Prostate gland (tissue), 2 donors: ENCODE data around the gene FAM236B. TPM values are rescaled to one million over a fixed set of nuclear protein-coding genes. Genes with fewer than 3 reads are reported as not detected.
"Not testable (repeated sequence)": the region's sequence is repeated elsewhere in the genome, so short reads cannot be mapped to it uniquely, and the experiment has no call there.

Source experiments
- DNase-seq: peaks from one replicate; pipeline ENCODE4 v3.0.0-alpha.2; 2019; ENCODE audit warnings: low spot score
- H3K27ac ChIP-seq, 2 donors: fragments of 200-600 bp; sonication (generic); 2 replicates each; pipeline ENCODE4 v1.5.1; 2017 to 2019
- H3K27me3 ChIP-seq: fragments of 200-600 bp; sonication (generic); replicated peaks from 2 replicates; pipeline ENCODE4 v1.5.1; 2019; ENCODE audit not compliant: insufficient read depth
- H3K36me3 ChIP-seq, 2 donors: fragments of 200-600 bp; sonication (generic); 1 replicate in 1 of 2; 2 replicates in 1 of 2; pipeline versions ENCODE4 v1.5.1 to v1.8.1; 2017 to 2019
- H3K4me1 ChIP-seq: fragments of 200-600 bp; sonication (generic); replicated peaks from 2 replicates; pipeline ENCODE4 v1.5.1; 2019
- H3K4me3 ChIP-seq, 2 donors: fragments of 200-600 bp; sonication (generic); 2 replicates each; pipeline ENCODE4 v1.5.1; 2017 to 2019
- H3K9me3 ChIP-seq: fragments of 200-600 bp; sonication (generic); 2 replicates; pipeline ENCODE4 v1.5.1; 2017
- WGBS: methylation state at CpG from one replicate; pipeline ENCODE4 v1.1.5; 2018; 5-methylcytosine and 5-hydroxymethylcytosine counted together
- intact Hi-C: fragments of 100-400 bp; cut with DNase I; formaldehyde crosslinking; loops from one replicate; pipeline ENCODE4 v1.14.2; 2022
- total RNA-seq, 2 donors: library from RNA; depleted of rRNA; stranded (reverse); fragments of >200 nt; gene quantifications; one replicate each; pipeline ENCODE4 v1.1.0, GENCODE V29; 2016

The FAM236B gene
- total RNA-seq, result 10 to 100 TPM in 1 of 2 donors, not detected in 1; 81.3 TPM

GRCh38 chrX:72782560-72782959, at the start of gene FAM236B:
TSS of gene FAM236B (minus strand) at chrX:72782660. CDS start at chrX:72782560, 100 bp downstream.
- H3K36me3 ChIP-seq, intact Hi-C loops, H3K4me3 ChIP-seq, H3K9me3 ChIP-seq, H3K4me1 ChIP-seq, H3K27ac ChIP-seq, DNase-seq, H3K27me3 ChIP-seq: not testable (repeated sequence)
- WGBS, result no CpG with 5 or more reads among the region's 15 CpGs

GRCh38 chrX:72830701-72831100, 48.2 kb upstream of the FAM236B start:
- H3K4me1 ChIP-seq, H3K27ac ChIP-seq, intact Hi-C loops, H3K9me3 ChIP-seq, H3K36me3 ChIP-seq, H3K4me3 ChIP-seq, DNase-seq, H3K27me3 ChIP-seq: not testable (repeated sequence)
- WGBS, result no CpG with 5 or more reads among the region's 13 CpGs

GRCh38 chrX:72808110-72808509, 25.6 kb upstream of the FAM236B start, which contains the start of gene FAM236D:
TSS of gene FAM236D (minus strand) at chrX:72808210. CDS start at chrX:72808110, 100 bp downstream.
- H3K27me3 ChIP-seq, H3K4me3 ChIP-seq, H3K9me3 ChIP-seq, intact Hi-C loops, DNase-seq, H3K36me3 ChIP-seq, H3K27ac ChIP-seq, H3K4me1 ChIP-seq: not testable (repeated sequence)
- no CpG with 5 or more reads among the region's 13 CpGs for WGBS

- H3K36me3 ChIP-seq, H3K4me1 ChIP-seq, DNase-seq, intact Hi-C loops, H3K27me3 ChIP-seq, H3K27ac ChIP-seq, H3K9me3 ChIP-seq, H3K4me3 ChIP-seq: not testable (repeated sequence)
- WGBS, result no CpG with 5 or more reads among the region's 3 CpGs
Measured at GRCh38 chrX:72790390-72790789, 7.9 kb upstream of the FAM236B start.

- H3K27ac ChIP-seq, H3K9me3 ChIP-seq, H3K36me3 ChIP-seq, DNase-seq, H3K4me1 ChIP-seq, H3K4me3 ChIP-seq, intact Hi-C loops, H3K27me3 ChIP-seq: not testable (repeated sequence)
- WGBS, result no CpG with 5 or more reads among the region's 1 CpG
Measured at GRCh38 chrX:72788142-72788541, 5.7 kb upstream of the FAM236B start.

GRCh38 chrX:72783964-72784363, 1.5 kb upstream of the FAM236B start:
- H3K4me1 ChIP-seq, H3K27me3 ChIP-seq, H3K27ac ChIP-seq, intact Hi-C loops, DNase-seq, H3K36me3 ChIP-seq, H3K4me3 ChIP-seq, H3K9me3 ChIP-seq: not testable (repeated sequence)
- no CpG with 5 or more reads among the region's 6 CpGs for WGBS

GRCh38 chrX:72783365-72783936, 991 bp upstream of the FAM236B start:
- H3K4me3 ChIP-seq, H3K27me3 ChIP-seq, H3K4me1 ChIP-seq, DNase-seq, H3K27ac ChIP-seq, intact Hi-C loops, H3K9me3 ChIP-seq, H3K36me3 ChIP-seq: not testable (repeated sequence)
- no CpG with 5 or more reads among the region's 8 CpGs for WGBS

- DNase-seq, intact Hi-C loops, H3K4me3 ChIP-seq, H3K27ac ChIP-seq, H3K27me3 ChIP-seq, H3K36me3 ChIP-seq, H3K9me3 ChIP-seq, H3K4me1 ChIP-seq: not testable (repeated sequence)
- WGBS, result no CpG with 5 or more reads among the region's 6 CpGs
Measured at GRCh38 chrX:72778146-72778545, 4.3 kb downstream of the FAM236B start.

GRCh38 chrX:72777467-72777790, 5.0 kb downstream of the FAM236B start:
- DNase-seq, H3K9me3 ChIP-seq, H3K27me3 ChIP-seq, H3K36me3 ChIP-seq, H3K27ac ChIP-seq, H3K4me1 ChIP-seq, intact Hi-C loops, H3K4me3 ChIP-seq: not testable (repeated sequence)
- WGBS, result no CpG with 5 or more reads among the region's 15 CpGs

- H3K9me3 ChIP-seq, intact Hi-C loops, DNase-seq, H3K27ac ChIP-seq, H3K27me3 ChIP-seq, H3K4me1 ChIP-seq, H3K4me3 ChIP-seq, H3K36me3 ChIP-seq: not testable (repeated sequence)
- no CpG with 5 or more reads among the region's 44 CpGs for WGBS
Measured at GRCh38 chrX:72776653-72777466, 5.6 kb downstream of the FAM236B start, which contains the start of gene DMRTC1B. TSS of gene DMRTC1B (plus strand) at chrX:72776890. CDS start at chrX:72845136, 68,246 bp downstream.

- H3K4me1 ChIP-seq, intact Hi-C loops, H3K4me3 ChIP-seq, H3K27me3 ChIP-seq, H3K9me3 ChIP-seq, DNase-seq, H3K36me3 ChIP-seq, H3K27ac ChIP-seq: not testable (repeated sequence)
- no CpG with 5 or more reads among the region's 9 CpGs for WGBS
Measured at GRCh38 chrX:72760454-72760853, 22.0 kb downstream of the FAM236B start.

- H3K9me3 ChIP-seq, intact Hi-C loops, H3K36me3 ChIP-seq, H3K4me3 ChIP-seq, DNase-seq, H3K4me1 ChIP-seq, H3K27me3 ChIP-seq, H3K27ac ChIP-seq: not testable (repeated sequence)
- no CpG with 5 or more reads among the region's 3 CpGs for WGBS
Measured at GRCh38 chrX:72748545-72748944, 33.9 kb downstream of the FAM236B start.

GRCh38 chrX:72745546-72745945, 36.9 kb downstream of the FAM236B start:
- H3K9me3 ChIP-seq, H3K4me1 ChIP-seq, H3K36me3 ChIP-seq, H3K4me3 ChIP-seq, intact Hi-C loops, H3K27ac ChIP-seq, DNase-seq, H3K27me3 ChIP-seq: not testable (repeated sequence)
- no CpG with 5 or more reads among the region's 7 CpGs for WGBS
